Suppressor macrophage (primary cell): ENCODE data around the gene PLEKHD1.

Experiments
- DNase-seq, 4 experiments: peaks; one replicate each; pipeline ENCODE4 v3.0.0-alpha.2; 2020 to 2022

PLEKHD1 gene

GRCh38 chr14:69519204-69520100, 34.9 kb downstream of the PLEKHD1 start:
- no peak for DNase-seq

- no peak for DNase-seq
Measured at GRCh38 chr14:69522026-69522425, 37.5 kb downstream of the PLEKHD1 start.

- no peak for DNase-seq
Measured at GRCh38 chr14:69525896-69526295, 41.4 kb downstream of the PLEKHD1 start.

GRCh38 chr14:69527635-69528034, 43.1 kb downstream of the PLEKHD1 start:
- DNase-seq: no peak

GRCh38 chr14:69528143-69528542, 43.6 kb downstream of the PLEKHD1 start:
- DNase-seq: no peak

- no peak for DNase-seq
Measured at GRCh38 chr14:69528930-69529329, 44.4 kb downstream of the PLEKHD1 start.

- DNase-seq: no peak
Measured at GRCh38 chr14:69529563-69529962, 45.0 kb downstream of the PLEKHD1 start.

GRCh38 chr14:69530095-69530494, 45.6 kb downstream of the PLEKHD1 start:
- DNase-seq: no peak

GRCh38 chr14:69531135-69531534, 46.6 kb downstream of the PLEKHD1 start:
- no peak for DNase-seq

- no peak for DNase-seq
Measured at GRCh38 chr14:69532561-69533340, 48.2 kb downstream of the PLEKHD1 start.

- peak; percentile 29 to 66 (median 49) for DNase-seq
Measured at GRCh38 chr14:69535230-69535848, 50.8 kb downstream of the PLEKHD1 start.

GRCh38 chr14:69536971-69537370, 52.4 kb downstream of the PLEKHD1 start:
- DNase-seq: peak; percentile 64 to 90 (median 74)

GRCh38 chr14:69537900-69538299, 53.4 kb downstream of the PLEKHD1 start:
- DNase-seq: peak in 2 of 4 experiments; percentile 18 to 33

GRCh38 chr14:69538766-69539165, 54.2 kb downstream of the PLEKHD1 start:
- no peak for DNase-seq

- peak; percentile 70 to 90 (median 82) for DNase-seq
Measured at GRCh38 chr14:69539631-69540410, 55.3 kb downstream of the PLEKHD1 start.

- peak in 3 of 4 experiments; percentile 15 to 51 (median 47) for DNase-seq
Measured at GRCh38 chr14:69540654-69541335, 56.3 kb downstream of the PLEKHD1 start.

GRCh38 chr14:69542311-69542710, 57.8 kb downstream of the PLEKHD1 start:
- DNase-seq: no peak

GRCh38 chr14:69543341-69544115, 59.0 kb downstream of the PLEKHD1 start:
- DNase-seq: peak; percentile 80 to 95 (median 92)

GRCh38 chr14:69547701-69548348, 63.3 kb downstream of the PLEKHD1 start:
- DNase-seq: peak; percentile 21 to 46 (median 30)

GRCh38 chr14:69548566-69548965, 64.0 kb downstream of the PLEKHD1 start:
- no peak for DNase-seq
